T-helper 2 cell treated with Interferon-gamma antibody and Interleukin-4, amounts not matched to agents 5 μg/mL and 100 μg/mL, for 36 hours (primary cell): ENCODE data around the gene FABP6.

ENCODE experiments used
- DNase-seq: peaks from one replicate; pipeline ENCODE4 v3.0.0; 2021; ENCODE audit warnings: low spot score
- H3K27ac Mint-ChIP-seq: one replicate; pipeline ENCODE4 v1.8.0; 2021; ENCODE audit warnings: mild to moderate bottlenecking, mixed read lengths
- H3K27me3 Mint-ChIP-seq: one replicate; pipeline ENCODE4 v1.8.0; 2021; ENCODE audit warnings: low read depth, mixed read lengths
- H3K36me3 Mint-ChIP-seq: one replicate; pipeline ENCODE4 v1.8.0; 2021; ENCODE audit warnings: low read depth, mixed read lengths
- H3K4me1 Mint-ChIP-seq: one replicate; pipeline ENCODE4 v1.8.0; 2021; ENCODE audit warnings: low read depth, mixed read lengths
- H3K4me3 Mint-ChIP-seq: one replicate; pipeline ENCODE4 v1.8.0; 2022; ENCODE audit warnings: mild to moderate bottlenecking, moderate library complexity, mixed read lengths
- H3K9me3 Mint-ChIP-seq: one replicate; pipeline ENCODE4 v1.8.0; 2021; ENCODE audit warnings: mixed read lengths

Gene FABP6

GRCh38 chr5:160278343-160278742 lies 49.0 kb downstream of the FABP6 start:
- no peaks in the 10 kb centered on the region for H3K9me3 Mint-ChIP-seq
- no peaks in the 10 kb centered on the region for H3K4me1 Mint-ChIP-seq
- DNase-seq, result no peak
- H3K4me3 Mint-ChIP-seq, result no peak overlapping the region
- H3K27me3 Mint-ChIP-seq, result peaks cover 5% of the 10 kb centered on the region
- no peaks in the 10 kb centered on the region for H3K36me3 Mint-ChIP-seq
- no peak overlapping the region for H3K27ac Mint-ChIP-seq

DNA sequence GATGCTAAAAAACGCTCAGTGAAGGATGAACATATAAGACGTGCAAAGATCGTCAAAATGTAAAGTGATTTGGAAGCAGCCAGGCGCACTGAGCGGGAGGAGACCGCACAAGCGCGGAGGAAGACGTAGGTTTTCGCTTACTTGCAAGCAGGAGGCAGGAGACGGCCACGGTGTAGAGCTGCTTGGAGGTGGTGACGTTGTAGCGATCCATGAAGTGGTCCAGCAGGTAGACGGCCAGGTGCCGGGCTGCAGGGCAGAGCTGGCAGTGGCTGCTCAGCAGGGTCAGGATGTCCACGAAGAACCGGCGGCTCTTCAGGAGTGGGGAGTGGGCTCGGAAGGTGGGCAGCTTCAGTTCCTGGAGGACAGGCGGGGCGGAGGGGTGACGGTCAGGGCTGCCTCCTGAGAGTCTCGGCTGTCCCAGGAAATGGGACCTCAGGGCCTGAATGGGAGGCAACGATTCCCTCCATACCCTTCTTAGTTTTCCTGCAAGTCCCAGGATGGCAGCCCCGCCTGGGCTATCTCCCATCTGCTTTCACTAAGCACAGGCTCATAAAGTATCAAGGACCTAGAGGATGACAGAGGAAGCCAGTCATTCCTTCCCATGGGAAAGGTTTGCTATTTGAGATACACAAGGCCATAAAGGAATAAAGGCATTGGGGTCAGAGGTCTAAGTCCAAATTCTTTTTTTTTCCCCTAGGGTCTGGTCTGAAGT lies 51.2 kb downstream of the FABP6 start:
- Mint-ChIP-seq H3K27me3 (peaks cover 5% of the 10 kb centered on the region), H3K27ac (no peak overlapping the region), H3K36me3 (no peaks in the 10 kb centered on the region), H3K4me3 (no peak overlapping the region), H3K4me1 (no peaks in the 10 kb centered on the region), H3K9me3 (no peaks in the 10 kb centered on the region)
- DNase-seq, result no peak

DNA sequence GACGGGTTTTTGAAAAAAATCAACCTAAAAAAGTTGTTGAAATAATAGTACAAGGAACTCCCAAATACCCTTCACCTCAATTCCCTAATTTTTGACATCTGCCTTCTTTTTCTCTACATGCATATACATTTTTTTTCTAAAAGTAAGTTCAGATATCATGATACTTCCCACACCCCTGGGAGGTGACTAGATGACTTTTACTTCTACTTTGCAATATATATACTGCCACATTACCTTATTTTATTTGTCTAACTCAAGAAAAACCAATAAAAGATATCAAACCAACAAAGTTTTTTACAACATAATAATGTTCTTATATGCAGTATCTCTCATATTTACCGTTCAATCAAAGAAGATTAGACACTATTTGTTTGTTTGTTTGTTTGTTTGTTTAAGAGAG lies 52.0 kb downstream of the FABP6 start:
- no peak for DNase-seq
- H3K4me3 Mint-ChIP-seq, result no peak overlapping the region
- no peaks in the 10 kb centered on the region for H3K9me3 Mint-ChIP-seq
- no peaks in the 10 kb centered on the region for H3K36me3 Mint-ChIP-seq
- peaks cover 5% of the 10 kb centered on the region for H3K27me3 Mint-ChIP-seq
- no peaks in the 10 kb centered on the region for H3K4me1 Mint-ChIP-seq
- no peak overlapping the region for H3K27ac Mint-ChIP-seq

DNA sequence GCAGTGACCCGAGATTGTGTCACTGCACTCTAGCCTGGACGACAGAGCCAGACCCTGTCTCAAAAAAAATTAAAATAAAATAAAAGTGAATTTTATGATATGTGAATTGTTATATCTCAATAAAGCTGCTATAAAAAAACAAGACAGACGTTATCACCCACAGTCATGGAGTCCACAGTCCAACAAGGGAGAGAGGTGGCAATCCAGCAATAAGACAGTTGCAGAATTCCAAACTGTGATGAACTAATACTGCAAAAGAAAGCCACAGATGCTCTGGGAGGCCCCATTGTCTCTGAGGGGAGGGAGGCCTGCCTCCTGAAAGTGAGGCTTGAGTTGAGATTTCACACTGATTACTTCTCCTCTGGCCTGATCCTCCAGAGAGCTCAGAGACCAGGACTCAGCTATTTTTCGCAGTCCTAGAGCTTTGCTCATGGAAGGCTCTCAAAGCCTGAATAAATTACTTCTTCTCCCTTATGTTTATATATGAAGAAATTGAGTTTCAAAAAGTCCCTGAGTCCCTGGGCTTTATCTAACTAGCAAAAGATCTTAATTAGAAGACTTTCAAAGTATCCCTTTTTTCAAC lies 55.1 kb downstream of the FABP6 start:
- H3K27ac Mint-ChIP-seq, result no peak overlapping the region
- H3K36me3 Mint-ChIP-seq, result no peaks in the 10 kb centered on the region
- H3K4me1 Mint-ChIP-seq, result no peaks in the 10 kb centered on the region
- peaks cover 5% of the 10 kb centered on the region for H3K27me3 Mint-ChIP-seq
- no peaks in the 10 kb centered on the region for H3K9me3 Mint-ChIP-seq
- H3K4me3 Mint-ChIP-seq, result no peak overlapping the region
- DNase-seq, result no peak

DNA sequence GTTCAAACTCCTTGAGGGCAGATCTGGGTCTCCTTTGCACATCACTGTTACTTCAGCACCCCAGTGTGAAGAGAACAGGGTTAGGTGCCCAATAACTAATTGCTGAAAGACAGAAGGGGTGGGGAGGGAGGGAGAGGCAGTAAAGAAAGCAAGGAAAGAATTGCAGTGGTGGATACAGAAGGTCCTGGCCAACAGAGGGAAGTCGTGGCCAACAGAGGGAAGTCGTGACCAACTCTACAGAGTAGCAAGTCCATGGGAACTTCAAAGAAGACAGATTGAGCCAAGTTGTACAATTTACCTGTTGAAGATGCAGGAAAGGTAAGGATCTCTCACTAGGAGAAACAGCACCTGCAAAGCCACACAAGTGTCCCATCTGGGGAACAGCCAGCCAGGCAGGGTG lies 56.0 kb downstream of the FABP6 start:
- Mint-ChIP-seq H3K27me3 (peaks cover 5% of the 10 kb centered on the region), H3K4me3 (no peak overlapping the region), H3K9me3 (no peaks in the 10 kb centered on the region), H3K27ac (no peak overlapping the region), H3K36me3 (no peaks in the 10 kb centered on the region), H3K4me1 (no peaks in the 10 kb centered on the region)
- DNase-seq, result no peak

DNA sequence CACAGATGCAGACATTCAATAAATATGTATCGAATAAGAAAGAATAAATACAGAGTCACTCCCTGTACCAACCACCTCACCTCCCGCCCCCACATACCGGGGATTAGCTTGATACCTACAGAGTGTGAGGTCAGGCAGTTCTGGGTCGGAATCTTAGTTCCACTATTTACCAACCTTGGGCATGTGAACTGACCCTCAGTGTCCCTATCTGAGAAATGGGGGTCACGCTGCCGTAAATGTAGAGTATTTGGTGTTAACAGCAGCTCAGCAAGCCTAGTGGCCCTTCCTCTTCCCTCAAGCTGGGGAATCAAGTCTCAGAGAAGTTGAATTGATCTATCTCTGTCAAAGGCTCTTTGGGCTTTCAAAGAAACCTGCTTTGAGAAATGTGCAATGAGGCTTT lies 57.6 kb downstream of the FABP6 start:
- Mint-ChIP-seq H3K27me3 (peaks cover 5% of the 10 kb centered on the region), H3K36me3 (no peaks in the 10 kb centered on the region), H3K9me3 (no peaks in the 10 kb centered on the region), H3K27ac (no peak overlapping the region), H3K4me1 (no peaks in the 10 kb centered on the region), H3K4me3 (no peak overlapping the region)
- DNase-seq, result no peak

- Mint-ChIP-seq H3K27me3 (no peaks in the 10 kb centered on the region), H3K4me3 (no peak overlapping the region), H3K36me3 (no peaks in the 10 kb centered on the region), H3K9me3 (no peaks in the 10 kb centered on the region), H3K27ac (no peak overlapping the region), H3K4me1 (no peaks in the 10 kb centered on the region)
- no peak for DNase-seq
These were observed 58.2 kb downstream of the FABP6 start for GRCh38 chr5:160287378-160288051.
